Ammon's horn (tissue), 1 donor: ENCODE measurements around the gene CEP85L.

Experiments used
- DNase-seq: peaks from one replicate; pipeline ENCODE4 v3.0.0-alpha.2; 2016; ENCODE audit warnings: low spot score

Gene CEP85L

DNA sequence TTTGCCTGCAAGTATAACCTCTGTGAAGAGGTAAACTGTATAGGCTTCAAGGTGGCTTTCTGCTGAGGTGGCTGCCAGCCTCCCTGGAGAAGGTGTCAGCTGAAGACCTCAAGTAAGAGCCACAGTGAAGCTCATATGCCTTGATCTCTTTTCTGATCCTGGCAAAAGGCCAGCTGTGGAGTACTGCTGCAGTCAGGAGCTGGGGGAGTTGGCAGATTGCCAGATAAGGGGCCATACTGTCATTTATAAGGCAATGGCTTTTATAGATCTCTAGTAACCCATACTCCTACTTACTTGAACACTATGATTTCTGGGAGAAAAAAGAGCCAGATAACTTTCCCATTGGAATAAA, 8.8 kb upstream of the CEP85L start:
- DNase-seq = no peak

DNA sequence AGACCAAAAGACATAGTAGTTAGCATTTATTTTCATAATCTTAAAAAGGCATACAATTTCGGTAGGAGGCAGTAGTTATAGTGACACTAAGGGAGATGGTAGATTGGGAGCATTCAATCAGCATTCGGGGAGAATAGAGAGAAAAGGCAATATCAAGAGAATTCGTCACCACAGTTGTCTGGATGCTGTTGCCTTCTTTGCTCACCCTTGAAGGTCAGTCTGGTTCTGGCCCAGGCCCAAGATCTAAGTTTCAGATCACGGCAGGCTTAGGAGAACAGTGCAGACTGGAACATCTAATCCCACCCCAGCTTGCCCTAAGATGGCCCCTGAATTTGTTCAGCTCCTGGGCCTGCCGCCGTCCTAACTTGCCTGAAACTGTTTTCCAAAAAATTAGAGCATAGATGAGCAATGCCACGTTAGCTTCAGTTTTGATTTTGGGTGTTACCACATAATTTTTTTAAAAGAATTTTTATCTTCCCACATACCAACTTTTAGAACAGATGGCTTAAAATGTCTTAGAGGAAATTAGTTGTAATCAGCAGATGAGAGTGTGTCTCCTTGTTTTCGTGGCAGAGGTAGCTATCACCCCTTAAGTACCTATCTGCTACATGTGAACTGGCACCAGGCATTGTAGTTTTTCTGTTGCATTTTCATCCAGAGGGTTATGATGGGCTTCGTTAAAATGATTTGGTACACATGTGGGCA, 8.3 kb upstream of the CEP85L start:
- no peak for DNase-seq

DNA sequence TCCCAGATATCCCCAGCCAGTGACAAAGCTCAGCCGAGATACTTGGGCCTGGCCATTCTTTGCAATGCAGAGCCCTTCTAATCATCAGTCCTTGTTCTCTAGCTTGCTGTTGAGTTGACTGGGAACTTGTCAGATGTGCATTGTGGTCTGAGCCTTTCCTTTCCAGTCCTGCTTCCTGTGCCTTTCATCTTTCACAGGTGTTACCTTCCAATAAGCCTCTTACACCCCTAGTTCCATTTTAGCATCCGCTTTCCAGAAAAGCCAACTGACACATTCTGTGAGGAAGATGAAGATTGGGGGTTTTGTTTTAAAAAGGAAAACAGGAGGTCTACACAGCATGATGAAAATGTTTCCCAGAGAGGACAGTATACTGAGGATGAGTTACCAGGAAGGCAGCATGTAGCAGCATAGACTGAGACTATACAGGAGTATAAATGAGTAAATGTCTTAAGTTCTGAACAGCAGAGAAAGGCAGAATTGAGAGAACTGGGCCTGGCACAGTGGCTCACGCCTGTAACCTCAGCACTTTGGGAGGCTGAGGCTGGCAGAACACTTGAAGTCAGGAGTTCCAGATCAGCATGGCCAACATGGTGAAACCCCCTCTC, 5.6 kb upstream of the CEP85L start:
- DNase-seq = no peak

DNA sequence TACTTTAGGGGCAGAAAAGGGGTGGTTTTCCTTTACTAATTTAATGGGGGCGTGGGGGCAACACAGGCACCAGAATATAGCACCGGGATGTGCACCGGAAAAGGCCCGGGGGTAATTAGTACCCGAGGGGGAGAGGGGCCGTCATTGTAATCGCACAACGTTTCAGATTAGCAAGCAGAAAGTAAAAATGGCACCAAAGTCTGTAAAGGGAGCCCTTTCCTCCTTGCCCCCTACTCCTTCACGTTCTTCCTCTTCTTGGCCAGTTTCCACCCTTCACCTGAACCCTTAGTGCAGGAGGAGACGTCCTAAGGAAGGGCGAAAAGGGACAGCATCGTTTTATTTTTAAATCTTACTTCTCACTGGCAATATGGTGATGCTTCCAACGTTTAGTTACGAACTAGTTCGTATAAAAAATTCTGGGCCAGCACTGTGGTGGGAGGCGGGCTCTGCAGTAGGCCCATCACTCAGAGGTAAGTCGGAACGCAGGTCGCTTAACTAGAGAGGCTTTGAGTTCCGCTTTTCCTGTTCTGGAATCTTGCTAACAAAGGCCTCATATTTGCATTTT, 742 bp upstream of the CEP85L start:
- DNase-seq = no peak

DNA sequence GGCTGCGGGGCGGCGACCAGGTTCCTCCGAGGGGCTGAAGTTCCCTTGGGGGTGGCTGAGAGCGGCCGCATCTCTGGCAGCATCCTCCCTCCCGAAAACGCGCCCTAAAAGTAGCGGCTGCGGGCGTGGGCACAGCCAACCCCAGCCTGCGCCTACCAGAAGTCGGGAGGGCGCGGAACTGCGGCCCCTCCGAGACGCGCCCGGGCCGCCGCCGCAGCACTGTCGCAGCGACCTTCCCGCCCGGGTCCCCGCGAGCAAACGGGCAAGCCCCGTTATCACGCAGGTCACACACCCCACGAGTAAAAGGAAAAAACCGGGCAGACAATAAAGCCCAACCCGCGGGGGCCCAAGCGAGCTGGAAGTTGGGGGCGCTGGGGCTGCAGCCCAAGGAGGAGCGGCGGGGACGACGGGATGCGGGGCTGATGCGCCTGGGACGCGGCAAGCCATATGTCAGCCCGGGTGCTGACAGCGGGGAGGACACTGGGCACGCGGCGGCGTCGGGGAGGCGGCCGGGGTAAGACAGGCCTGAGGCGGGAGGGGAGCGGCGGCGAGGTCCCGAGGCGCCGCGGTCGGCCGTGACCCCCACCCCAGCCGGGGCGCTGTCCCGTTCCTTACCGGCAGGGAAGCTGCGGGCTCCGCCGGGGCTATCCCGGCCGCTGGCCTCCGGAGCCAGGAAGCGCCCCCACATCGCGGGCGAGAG, 659 bp downstream of the CEP85L start:
- DNase-seq = peak; percentile 54

DNA sequence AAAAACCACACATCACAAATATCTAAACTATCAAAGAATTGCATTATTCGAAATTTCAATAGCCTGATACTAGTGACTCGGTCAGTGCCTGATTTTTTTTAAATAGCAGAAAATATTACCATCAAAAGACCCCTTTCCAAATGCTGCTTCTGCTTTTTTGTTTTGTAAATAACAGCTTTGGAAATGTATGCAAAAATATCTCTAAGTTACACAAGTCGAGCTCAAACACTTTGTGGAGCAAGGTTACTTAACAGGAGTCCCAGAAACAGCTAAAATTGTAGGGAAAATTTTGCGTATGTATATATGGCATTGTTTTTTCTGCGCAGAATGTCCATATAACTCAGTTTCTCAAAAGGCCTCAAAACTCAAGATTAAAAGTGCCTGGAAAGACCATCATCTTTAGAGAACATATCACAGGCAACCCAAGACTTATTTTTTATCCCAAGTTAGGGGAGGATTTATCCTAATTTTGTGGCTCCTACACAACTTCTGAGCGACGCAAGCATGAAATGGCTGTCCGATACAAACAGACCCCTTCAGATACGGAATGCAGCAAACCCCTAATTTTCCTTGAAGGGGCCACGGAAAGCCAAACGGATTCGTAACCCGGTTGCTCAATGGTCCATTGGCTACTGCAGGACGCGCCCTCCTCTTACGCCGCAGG, 1.3 kb downstream of the CEP85L start:
- no peak for DNase-seq

DNA sequence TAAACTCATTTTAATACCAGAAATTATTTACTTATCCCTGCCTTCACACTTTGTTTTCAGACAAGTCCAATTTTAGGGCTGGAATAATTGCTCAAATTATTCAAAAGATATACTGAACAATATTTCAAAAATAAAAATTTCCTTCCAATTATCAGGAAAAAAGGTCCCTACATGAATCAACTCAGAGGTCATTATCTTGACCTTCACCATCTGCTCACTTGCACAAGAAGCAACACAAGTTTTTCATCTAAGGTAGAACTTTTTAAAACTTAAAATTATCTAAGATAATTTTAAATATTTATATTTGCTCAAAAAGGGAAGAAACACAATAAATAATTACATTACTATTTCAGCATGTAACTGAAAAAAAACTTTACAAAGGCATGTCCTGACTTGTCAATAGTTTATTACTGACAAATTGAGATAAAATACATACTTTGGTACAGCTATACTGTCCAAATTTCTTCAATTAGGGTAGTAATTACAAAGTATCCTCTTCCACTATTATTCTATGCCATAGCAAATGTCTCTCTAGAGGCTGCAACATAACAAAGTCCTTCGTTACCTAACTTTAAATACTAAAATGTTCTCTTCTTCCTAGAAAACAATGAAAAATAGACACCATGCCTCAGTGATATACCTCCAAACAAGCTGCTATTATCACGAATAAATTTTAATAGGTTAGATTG, 2.4 kb downstream of the CEP85L start:
- DNase-seq = no peak

DNA sequence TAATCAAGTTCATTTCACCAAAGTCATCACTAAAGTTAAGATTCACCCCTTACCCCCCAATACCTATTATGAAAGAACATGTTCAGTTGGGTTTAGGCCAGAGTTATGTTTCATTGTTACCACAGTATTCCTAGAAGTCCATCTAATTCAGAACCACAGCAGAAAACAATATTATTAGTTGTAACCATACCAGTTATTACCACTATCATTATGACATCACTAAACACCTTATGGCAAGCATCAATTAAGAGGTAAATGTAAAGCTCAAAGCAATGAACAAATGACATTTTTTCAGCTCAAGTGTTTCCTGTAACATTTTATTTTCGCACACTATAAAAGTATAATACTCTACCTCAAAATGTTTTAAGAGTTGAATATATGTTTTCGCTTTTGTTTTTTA, 4.4 kb downstream of the CEP85L start:
- DNase-seq = no peak

DNA sequence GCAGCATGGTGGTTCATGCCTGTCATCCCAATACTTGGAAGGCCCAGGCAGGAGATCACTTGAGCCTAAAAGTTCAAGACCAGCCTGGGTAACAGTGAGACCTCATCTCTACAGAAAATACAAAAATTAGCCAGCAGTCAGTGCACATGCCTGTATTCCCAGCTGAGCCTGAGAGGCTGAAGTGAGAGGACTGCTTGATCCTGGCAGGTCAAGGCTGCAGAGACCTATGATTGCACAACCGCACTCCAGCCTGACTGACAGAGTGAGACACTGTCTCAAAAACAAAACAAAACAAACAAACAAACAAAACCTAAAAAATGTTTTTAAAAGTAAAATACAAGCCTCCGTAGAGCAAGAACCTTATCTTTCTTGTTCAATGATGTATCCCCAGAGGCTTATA, 6.0 kb downstream of the CEP85L start:
- DNase-seq = no peak

DNA sequence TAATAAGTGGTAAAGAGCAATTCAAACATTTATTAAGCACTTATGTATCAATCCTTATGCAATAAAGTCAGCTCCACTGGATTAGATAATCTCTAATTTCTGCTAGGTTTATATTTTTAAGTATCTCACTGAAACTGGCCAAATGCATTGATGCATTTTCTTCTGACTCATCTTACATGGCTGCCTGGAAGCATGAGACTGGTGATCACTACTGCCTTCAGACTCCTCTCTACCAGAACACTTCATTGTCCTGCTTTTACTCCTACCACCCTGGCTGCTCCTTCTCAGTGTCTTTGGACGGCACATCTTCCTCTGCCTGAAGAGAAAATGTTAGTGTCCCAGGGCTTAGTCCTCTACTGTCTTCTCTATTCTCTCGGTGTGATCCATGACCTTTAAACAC, 7.4 kb downstream of the CEP85L start:
- DNase-seq = no peak

DNA sequence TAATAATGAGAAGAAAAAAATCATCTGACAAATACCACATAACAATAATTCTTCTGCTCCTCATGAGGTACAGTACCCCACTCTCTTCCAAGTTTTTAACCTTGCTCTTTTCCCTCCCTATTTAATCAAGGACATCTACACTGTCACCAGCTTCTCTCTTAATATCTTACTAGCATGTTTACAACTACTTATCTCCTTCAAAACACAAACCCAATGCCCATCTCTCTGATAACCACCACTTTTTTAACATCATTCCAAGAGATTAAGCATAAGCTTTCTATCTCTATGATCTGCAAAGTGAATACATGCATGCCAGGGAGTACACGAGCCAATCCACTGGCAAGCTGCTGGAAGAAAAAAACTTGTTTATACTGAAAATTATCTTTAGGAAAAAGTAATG, 10.3 kb downstream of the CEP85L start:
- no peak for DNase-seq

DNA sequence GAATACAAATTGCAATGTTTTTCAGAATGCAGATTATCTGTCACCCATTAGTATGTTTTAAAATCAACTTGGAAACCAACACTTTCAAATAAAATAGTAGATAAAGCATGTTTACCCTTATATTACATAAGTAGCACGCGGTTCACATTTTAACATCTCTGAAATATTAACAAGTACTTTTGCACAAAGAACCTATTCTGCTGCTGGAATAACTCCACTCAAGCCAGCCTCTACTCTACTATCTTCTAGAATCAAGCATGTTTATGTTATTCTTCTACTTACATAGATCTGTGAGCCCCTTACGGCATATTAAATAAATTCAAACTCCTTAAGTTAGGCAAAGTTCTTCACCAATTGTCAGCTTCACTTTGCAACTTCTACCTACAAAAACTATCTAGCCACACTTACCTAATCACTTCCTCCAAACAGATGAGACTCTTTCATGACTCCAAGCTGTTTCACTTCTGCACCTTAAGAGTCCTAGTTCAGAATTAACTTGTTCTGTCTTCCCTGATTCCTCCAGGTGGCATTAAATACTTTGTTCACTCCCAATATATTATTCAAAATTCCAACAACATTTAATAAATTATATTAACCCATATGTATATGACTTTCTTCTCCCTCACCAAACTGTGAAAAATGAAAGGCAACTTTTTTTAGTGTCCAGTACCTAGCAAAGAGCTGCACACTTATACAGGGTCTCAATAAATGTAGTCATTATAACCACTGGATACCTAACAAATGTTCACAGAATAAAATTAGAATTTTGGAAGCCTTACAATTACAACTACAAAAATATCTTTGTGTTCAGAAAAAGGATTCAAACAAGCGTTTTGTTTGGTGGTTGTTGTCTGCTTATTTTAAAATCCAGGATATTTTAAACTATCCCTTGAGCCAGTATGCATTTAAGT, 12.1 kb downstream of the CEP85L start:
- DNase-seq = no peak

DNA sequence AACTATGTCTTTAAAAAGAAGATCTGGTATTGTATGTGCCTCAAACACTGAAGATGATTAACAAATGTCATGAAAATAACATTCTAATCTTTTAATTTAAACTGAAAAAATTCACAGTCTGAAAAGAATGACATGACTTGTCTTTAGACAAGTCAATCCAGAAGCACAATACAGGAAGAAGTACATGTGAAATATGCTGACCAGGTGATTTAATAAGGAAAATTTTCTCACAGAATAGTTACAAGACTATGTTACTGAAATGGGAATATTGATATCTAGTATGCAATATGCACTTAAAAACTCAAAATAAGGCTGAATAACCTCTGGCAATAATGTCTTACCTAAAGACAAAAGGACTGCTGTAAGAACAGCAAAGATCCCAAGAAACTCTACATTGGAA, 13.1 kb downstream of the CEP85L start:
- no peak for DNase-seq

DNA sequence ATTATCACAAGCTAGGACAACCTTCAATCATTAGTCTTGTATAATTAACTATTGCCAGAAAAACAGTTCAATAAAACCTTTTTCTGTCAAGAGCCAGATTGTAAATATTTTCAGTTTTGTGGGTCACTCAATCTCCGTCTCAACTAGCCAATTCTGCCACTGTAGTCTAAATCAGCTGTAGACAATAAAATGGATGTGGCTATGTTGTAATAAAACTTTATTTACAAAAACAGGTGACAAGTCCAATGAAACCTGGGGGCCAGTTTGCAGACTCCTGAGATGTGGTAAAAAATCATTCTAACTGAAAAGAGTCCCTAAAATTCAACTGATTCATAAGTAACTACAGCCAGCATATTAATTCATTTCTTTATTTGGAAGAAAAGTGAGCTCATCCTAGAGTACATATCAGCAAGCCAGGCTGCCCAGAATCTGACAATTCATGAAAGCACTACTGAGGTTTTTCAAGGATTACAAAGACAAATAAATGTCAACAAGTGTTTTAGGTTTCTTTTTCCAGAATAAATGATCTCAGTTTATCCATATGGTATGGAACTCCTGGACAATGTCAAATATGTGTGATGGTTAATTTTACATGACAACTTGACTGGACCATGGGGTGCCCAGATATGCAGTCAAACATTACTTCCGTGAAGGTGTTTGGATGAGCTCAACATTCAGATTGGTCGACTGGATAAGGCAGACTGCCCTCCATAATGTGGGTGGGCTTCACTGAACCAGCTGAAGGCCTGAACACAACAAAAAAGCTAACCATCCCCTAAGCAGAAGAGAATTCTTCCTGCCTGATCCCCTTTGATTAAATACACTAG, 15.3 kb downstream of the CEP85L start:
- no peak for DNase-seq

DNA sequence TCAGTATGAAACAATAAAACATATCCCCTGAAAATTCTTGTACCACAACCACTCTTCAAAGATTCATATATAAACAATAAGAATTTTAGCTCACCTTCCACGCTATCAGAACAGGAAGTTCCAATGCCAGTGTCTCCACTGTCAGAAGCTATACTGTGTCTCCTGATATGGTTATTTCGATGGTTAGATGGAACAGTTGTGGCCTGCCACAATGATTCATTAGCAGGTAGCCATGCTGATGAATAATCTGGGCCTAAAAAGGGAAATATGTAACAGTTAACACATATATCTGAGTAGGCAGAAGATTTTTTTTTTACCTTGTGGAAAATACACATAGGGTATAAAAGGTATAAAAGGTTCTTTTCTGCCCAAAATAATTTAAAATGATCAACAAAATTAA, 19.0 kb downstream of the CEP85L start:
- DNase-seq = no peak

DNA sequence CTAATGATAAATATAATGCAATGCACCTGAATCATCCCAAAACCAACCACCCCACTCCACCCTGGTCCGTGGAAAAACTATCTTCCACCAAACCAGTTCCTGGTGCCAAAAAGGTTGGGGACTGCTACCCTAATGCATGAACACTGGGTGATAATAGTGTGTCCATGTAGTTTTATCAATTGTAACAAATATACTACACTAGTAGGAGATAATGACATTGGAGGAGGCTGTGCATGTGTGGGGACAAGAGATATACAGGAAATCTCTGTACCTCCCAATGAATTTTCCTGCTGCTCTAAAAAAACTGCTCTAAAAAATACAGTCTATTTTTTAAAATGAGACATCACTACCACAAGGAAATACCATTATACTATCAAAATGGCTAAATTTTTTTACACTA, 20.5 kb downstream of the CEP85L start:
- no peak for DNase-seq

DNA sequence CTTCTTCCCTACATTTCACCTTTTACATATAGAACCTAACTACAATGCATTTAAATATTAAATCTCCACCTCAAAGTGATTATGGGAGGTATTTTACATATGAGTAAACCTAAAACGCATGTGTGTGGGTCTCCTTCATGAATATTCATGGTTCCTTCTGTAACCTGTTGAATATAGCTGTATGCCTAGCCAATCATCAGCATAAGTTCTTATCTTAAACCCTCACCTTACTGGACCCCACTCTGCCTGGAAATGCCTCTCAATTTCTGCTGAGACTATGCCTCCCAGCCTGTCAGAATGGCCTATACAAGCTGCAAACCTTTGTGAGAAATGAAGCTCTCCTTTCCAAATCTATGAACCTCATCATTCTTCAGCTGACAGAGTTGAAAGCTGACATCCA, 21.3 kb downstream of the CEP85L start:
- no peak for DNase-seq

DNA sequence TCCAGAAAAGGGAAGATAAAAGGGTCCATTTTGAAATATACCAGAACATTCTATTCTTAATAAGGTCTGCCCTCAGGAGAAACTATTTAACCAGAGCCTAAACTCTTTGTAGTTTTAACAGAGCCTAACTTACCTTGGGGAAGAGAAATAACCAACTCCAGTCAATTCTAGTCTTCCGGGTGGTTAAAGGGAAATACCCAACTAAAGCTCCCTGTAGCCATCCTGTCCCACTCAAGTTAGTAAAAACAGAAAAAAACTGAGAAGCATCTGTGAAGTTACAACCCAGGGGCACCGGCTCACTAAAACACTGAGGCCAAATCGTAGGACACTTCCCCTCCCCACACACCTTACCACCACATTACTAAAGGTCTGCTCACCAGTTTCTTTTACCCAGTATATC, 23.7 kb downstream of the CEP85L start:
- no peak for DNase-seq

DNA sequence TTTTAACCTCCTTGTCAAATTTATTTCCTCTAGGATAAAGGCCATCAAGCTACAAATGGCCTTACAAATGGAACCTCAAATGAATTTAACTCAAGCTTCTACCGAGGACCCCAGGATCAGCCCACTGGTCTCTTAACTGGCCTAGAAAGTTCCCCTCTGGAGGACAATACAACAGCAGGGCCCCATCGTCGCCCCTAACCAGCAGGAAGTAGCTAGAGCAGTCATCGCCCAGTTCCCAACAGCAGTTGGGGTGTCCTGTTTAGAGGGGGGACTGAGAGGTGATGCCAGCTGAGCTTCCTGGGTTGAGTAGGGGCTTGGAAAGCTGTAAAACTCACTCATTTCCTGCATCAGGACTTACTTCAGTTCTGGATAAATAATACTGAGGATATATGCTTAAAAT, 25.6 kb downstream of the CEP85L start:
- DNase-seq = no peak

DNA sequence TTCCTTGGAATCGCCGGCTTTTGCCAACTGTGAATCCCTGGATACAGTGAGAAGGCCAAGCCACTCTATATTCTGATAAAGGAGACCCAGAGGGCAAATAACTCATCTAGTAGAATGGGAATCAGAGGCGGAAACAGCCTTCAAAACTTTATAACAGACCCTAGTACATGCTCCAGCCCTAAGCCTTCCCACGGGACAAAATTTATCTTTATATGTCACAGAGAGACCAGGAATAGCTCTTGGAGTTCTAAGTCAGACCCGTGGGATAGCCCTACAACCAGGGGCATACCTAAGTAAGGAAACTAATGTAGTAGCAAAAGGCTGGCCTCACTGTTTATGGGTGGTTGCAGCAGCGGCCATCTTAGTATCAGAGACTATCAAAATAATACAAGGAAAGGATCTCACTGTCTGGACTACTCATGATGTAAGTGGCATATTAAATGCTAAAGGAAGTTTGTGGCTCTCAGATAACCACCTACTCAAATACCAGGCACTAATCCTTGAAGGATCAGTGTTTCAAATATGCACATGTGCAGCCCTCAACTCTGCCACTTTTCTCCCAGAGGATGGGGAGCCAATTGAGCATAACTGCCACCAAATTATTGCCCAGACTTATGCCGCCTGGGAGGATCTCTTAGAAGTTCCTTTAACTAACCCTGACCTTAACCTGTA, 29.5 kb downstream of the CEP85L start:
- DNase-seq = no peak
